ENCODE data around the gene ACTA1.
"Not testable (repeated sequence)": the region's sequence is repeated elsewhere in the genome, so short reads cannot be mapped to it uniquely, and the experiment has no call there.

The ACTA1 gene

DNA sequence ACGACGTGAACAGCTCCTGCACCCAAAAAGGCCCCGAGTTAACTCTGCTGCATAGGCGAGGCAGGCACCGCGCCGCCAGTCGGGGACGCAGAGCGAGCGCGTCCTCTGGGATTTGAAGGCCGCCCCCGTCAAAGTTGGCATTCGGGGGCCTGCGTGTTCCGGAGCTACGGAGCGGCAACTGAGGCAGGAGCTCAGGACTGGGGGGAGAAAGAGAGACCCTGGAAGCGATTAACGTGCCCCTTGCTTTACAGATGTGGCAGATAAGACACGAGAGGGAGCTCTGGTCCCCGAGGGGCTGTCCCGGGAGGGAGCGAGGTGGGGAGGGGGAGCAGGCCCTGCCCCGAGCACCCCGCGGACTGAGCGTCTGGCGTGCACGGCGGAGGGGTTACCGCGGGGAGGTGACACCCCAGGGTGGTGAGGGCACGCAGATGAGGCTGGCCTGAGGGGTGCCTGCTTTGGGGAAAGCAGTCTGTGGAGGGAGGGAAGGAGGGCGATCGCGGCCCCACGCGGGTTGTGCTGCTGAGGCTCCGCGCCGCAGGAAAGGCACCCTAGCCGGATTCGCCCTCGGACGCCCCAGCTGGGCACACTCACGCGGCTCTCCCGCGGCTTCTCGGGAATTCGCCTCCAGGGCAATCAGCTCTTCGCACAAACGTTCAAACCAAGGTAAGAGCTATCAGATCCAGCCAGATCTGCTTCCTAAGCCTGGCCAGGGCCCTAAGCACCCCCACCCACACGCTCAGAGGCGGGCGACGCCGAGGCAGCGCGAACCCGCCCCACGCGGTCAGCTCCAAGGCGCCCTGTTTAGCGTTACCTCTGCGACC is 26.5 kb downstream of the ACTA1 start:
- no peak for DNase-seq

DNA sequence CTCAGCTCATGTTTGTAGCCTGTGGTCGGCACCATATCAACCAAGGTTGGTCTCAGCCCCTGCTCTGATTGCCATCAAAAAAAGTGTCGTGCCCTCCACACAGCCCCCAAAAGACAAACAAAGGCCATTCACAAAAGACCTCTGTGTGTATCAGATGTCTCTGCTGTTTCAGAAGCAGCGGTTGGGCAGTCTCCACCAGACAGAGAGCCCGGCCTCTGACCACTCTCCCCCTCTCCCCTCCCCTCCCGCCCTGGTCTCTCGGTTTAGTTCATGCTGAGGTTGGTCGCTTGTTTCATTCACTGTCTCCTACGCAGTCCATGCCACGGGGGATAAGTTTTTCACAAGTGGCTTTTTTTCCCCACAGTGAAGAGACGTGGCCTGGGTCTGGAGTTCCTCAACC is 27.1 kb downstream of the ACTA1 start:
- no peak for DNase-seq

DNA sequence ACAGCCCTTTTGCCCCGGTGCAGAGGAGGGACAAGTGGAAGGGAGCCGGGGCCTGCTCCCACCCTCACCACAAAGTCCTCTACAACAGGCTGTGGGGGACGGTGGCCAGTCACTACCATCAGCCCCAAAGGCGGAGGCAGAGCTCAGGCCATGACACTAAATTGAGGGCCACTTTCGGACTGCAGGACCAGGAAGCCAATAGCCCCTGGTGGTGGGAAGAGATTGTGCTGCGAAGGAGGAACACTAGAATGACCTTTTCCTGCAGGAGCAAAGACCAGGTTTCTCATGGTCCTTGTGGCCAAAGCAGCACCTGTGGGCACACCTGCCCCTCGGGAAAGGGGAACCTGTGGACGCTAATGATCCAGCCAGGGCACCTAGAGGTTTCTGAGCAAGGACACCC is 30.3 kb downstream of the ACTA1 start:
- no peak for DNase-seq

DNA sequence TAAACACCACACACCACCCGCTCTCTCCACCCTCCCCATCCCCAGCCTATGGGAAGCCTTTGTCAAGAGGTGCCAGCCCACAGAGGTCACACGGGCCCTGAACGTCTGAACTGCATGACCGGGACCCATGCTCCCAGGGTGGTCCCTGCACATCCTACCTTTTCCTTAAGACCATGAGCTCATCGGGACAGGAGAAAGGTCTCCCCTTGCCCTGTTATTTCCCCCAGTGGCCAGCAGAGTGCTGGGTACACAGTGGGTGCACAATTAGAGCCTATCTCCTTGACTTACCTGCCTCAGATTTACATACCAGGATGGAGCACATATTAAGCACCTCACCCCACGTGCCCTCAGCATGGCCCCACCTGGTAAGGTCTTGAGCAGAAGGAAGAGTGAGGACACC is 30.9 kb downstream of the ACTA1 start:
- no peak for DNase-seq

DNA sequence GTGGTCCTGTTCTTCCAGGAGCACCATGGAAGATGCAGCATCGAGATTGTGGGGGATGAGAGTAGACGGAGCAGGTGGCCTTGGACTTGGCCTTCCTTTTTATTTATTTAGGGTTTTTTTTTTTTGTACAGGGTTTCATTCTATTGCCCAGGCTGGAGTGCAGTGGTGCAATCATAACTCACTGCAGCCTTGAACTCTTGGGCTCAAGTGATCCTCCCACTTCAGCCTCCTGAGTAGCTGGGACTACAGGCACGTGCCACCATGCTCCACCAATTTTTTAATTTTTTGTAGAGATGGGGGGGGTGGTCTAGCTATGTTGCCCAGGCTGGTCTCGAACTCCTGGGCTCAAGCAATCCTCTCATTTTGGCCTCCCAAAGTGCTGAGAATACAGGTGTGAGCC is 31.6 kb downstream of the ACTA1 start:
- DNase-seq = not testable (repeated sequence)

DNA sequence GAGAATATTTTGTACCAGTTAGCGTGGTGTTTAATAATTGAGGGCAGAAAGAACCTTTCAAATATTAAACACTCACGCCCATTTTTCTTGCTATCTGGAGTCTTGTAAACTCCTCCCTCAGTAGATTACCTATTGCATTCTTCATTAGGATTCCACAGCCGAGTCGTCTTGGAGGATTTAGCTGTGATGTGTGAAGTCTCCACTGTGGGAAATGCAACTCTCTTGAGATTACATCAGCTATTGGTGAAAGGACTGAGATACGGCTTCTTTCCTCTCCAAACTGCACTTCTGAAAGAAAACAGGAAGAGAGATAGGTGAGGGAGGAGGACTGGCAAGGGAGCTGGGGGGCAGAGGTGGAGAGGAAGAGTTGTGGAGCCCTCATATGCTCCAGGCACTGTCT is 36.1 kb downstream of the ACTA1 start:
- no peak for DNase-seq

DNA sequence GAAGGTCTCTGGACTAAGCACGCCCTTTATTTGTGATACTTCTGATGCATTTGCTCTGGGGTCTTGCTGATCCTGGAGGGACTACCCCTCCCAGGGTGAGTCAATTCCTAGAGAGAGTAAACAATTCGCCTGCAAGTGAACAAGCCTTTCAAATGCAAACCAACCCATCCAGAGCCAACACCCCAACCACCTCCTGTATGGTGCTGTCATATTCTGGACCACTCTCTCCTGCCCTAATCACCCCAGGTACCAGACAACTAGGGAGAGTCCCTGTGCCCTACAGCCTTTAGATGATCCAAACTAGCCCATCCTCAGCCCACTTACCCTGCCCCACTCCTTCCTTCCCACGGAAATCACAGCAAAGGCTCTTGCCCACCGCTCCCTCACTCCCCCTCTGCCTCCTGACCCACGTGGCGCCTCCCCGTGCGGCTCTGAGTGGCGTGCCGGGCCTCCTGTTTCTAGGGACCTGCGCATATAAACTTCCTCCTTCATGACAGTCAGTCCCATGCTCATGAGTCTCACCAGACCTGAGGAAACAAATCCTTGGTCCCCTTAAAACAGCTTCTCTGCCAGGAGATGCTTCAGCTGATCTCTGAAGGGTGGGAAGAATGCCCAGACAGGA is 37.2 kb downstream of the ACTA1 start:
- no peak for DNase-seq

DNA sequence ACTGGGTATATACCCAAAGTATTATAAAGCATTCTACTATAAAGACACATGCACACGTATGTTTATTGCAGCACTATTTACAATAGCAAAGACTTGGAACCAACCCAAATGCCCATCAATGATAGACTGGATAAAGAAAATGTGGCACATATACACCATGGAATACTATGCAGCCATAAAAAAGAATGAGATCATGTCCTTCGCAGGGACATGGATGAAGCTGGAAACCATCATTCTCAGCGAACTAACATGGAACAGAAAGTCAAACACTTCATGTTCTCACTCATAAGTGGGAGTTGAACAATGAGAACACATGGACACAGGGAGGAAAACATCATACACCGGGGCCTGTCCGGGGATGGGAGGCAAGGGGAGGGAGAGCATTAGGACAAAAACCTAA is 39.4 kb downstream of the ACTA1 start:
- DNase-seq = not testable (repeated sequence)

DNA sequence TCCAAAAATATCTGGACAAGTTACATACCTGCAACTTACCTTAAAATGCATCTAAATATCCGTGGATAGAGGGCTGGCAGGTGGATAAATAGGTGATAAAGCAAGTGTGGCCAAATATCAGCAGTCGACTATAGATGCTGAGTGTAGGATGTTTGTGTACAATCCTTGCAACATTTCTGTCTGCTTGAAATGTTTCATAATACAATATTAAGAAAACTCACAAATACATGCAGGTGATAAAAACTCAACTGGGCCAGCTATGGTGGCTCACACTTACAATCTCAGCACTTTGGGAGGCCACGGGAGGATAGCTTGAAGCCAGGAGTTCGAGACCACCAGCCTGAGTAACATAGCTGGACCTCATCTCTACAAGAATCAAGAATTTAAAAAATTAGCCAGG is 41.0 kb downstream of the ACTA1 start:
- DNase-seq = no peak

DNA sequence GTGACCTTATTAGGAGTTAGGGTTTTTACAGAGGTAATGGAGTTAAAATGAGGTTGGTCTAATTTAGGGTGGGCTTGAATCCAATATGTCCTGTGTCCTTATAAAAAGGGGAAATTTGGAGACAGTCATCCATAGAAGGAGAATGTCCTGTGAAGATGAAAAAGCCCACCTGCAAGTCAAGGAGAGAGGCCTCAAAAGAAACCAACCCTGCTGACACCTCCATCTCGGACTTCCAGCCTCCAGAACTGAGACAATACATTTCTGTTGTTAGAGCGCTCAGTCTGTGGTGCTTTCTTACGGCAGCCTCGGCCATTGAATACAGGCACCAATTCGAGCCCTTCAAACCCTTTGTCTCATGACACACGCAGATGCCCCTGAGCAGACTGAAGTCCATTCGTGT is 43.8 kb downstream of the ACTA1 start:
- no peak for DNase-seq

DNA sequence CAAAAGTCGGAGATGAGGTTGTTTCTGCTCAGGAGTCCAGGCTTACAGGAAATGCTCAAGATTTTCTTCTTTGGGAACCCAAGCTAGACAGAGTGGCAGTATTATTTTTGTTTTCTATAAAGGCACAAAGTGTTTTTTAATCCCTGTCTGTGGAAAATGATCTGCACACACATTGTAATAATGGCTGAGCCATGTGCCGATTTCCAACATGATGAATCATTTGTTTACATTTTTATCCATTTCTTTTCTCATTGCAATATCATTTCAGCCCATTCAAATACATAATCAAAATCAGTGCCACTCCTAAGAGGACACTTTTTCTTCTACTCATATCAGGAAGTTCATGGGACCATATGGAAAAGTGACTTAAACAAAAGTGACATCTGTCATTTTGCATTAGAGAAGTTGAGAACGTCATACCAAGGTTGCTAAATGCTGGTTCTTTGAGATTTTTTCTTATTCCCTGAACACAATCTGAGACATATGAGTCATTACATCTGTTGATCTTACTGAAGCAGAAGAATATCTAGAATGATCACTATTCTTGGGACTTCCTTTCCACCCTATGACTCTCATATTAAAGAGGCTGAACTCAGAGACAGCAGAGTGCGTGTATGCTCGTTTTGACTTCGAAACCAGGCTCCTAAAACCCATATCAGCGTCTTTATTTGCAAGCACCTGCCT is 44.9 kb downstream of the ACTA1 start:
- no peak for DNase-seq

DNA sequence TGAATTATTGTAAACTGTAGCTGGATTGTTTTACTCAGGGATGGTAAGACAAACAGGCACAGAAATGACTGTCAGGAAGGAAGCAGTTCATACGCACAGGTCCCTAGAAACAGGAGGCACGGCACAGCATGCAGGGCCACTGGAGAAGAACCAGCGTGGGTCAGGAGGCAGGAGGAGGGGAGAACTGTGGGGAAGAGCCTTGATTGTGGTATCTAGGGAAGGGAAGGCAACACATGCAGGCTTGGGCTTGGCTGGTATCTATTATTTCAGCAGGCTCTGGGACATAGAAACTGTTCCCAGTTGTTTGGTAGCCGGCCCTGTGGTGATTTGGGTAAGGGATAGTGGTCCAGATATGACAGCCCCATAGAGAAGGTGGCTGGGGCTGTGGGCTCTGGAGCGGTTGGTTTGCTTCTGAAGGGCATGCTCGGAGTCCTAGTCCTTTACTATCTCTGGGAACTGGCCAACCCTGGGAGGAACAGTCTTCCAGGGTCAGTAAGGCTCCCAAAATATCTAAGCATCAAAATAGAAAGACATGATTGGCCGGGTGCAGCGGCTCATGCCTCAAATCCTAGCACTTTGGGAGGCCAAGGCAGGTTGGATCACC is 47.9 kb downstream of the ACTA1 start:
- no peak for DNase-seq

DNA sequence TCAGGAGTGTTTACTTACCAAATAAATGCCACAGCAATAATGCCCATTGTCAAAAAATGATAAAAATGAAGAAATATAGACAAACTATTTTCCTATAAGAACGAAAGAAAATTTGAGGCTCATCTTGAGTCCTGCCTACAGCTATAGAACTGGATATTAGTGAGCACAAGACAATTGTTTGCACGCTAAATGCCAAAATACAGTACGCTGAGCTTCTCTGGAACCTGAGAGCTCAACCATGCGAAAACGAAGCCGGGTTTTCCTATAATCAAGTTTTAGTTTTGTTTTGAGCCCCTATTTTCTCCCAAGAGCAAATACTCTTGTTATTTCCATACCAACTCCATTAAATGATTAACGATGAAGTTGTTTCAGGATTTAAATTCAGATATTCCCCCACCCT is 49.1 kb downstream of the ACTA1 start:
- no peak for DNase-seq

DNA sequence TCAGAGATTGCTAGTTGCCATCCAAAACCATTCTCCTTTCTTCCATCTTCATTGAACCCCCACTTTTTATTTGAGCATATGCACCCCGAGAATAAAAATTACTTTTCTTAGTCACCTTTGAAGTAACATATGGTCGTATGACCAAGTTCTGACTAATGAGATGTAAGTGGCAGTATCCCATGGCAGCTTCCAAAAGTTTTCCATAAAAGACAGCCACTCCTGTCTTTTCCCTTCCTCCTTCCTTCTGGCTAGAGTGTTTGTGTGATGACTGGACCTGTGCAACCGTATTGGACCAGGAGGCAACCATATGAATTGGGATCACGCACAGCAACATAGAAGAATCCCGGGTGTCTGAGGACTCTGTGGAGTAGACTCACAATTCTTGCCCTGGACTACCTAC is 49.9 kb downstream of the ACTA1 start:
- DNase-seq = no peak

DNA sequence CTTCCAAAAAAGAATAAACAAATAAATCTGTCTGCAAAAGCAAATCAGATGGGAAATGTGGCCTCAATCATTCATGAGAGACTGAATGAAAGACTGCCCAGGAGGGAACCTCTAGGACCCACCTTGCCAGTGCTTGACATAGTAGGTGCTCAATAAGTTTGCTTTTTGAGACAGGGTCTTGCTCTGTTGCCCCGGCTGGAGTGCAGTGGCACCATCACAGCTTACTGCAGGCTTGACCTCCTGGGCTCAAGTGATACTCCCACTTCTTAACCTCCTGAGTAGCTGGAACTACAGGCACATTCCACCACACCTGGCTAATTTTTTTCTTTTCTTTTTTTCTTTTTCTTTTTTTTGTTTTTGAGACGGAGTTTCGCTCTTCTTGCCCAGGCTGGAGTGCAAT is 50.7 kb downstream of the ACTA1 start:
- no peak for DNase-seq

Measured in NCI-H2081 treated with DMSO at 0.1 percent for 48 hours (cell line).